ENCODE data around the gene PDK2. TPM values are rescaled to one million over a fixed set of nuclear protein-coding genes. Genes with fewer than 3 reads are reported as not detected.

Gene PDK2
- total and polyA plus RNA-seq, 9 of the 15 experiments (the other 6 are each of a cell fraction or from before 2014, with no cell fraction given), result 0.03 to 2.5 (median 1.4) TPM

- H3K9me1 ChIP-seq (ENCODE audit: control insufficient read depth, insufficient read depth, low read length), result peaks cover 12% of the 10 kb centered on the region
- H3K4me1 ChIP-seq (replicated peaks in 1 of 2; ENCODE audit: control insufficient read depth in 2 of 2, insufficient read depth in 2 of 2, low read length in 2 of 2), result peaks cover 6 to 23% of the 10 kb centered on the region in 2 experiments; a peak in 3 of 5 replicates
- no TSS peak for BruUV-seq (replicated peaks)
- in situ Hi-C loops (cut with MboI) (no loop called here), intact Hi-C loops (cut with micrococcal nuclease) (loop anchor here (2.0 kb wide), 1 partner anchor 21 kb away; no protein-coding TSS in a partner anchor)
- peaks cover 97% of the 10 kb centered on the region for H3K36me3 ChIP-seq (ENCODE audit: control insufficient read depth, insufficient read depth, low read length)
- no peak overlapping the region for H3K4me3 ChIP-seq
- WGBS (ENCODE audit: insufficient coverage, low coverage, missing lambda C conversion rate), result 37% methylated on average over 18 of the region's 19 CpGs
- peaks cover 29% of the 10 kb centered on the region for H3K79me2 ChIP-seq (ENCODE audit: control insufficient read depth, insufficient read depth, low read length)
- no peaks in the 10 kb centered on the region for H3K9me3 ChIP-seq (replicated peaks; ENCODE audit: control insufficient read depth, insufficient read depth, low read depth, low read length)
- ATAC-seq, result peak; percentile 96
- H3K9ac ChIP-seq (ENCODE audit: insufficient read depth in 1 of 2, low read depth in 2 of 2, low read length in 2 of 2), result no peak overlapping the region
- DNase-seq (ENCODE audit: extremely low read depth in 1 of 4, low spot score in 3 of 4), result peak; percentile 87 to 92 (median 88)
- H3K27ac ChIP-seq (ENCODE audit: extremely low read depth, low read depth, low read length), result no peak overlapping the region
- no peak overlapping the region for H3K4me2 ChIP-seq (ENCODE audit: insufficient read depth, low read length)
- ChIA-PET CTCF (ENCODE audit: low intra/inter-chr PET ratio) (interaction anchor here (0.6 to 1.5 kb wide), 2 partner anchors 21 to 58 kb away, joined by 3 to 5 read pairs; no protein-coding TSS in a partner anchor), POLR2A (interaction anchor here (0.7 to 1.1 kb wide), 2 partner anchors 10 to 13 kb away, joined by 3 to 6 read pairs; partner anchors contain the start of gene SAMD14)
- no peak overlapping the region for H2AFZ ChIP-seq (ENCODE audit: low read depth, low read length)
- FAIRE-seq, result peak; percentile 97
- H4K20me1 ChIP-seq (replicated peaks; ENCODE audit: control insufficient read depth, insufficient read depth, low read length), result peaks cover 5% of the 10 kb centered on the region
- H3K27me3 ChIP-seq (ENCODE audit: control insufficient read depth in 2 of 2, insufficient read depth in 2 of 2, low read length in 2 of 2), result no peaks in the 10 kb centered on the region
- TF ChIP-seq DACH1 (IDR thresholded peaks at IDR 0.05; ENCODE audit: partially characterized antibody) (no peak), CEBPG (CRISPR knock-in tag; IDR thresholded peaks at IDR 0.05) (no peak), CEBPG (tag; conservative IDR thresholded peaks at IDR 0.05 in 1 of 2, IDR thresholded peaks at IDR 0.05 in 1 of 2) (no peak), ZHX1 (conservative IDR thresholded peaks at IDR 0.05; ENCODE audit: low read length) (no peak), ZNF668 (CRISPR knock-in tag; IDR thresholded peaks at IDR 0.05) (no peak), ZFP30 (CRISPR knock-in tag; IDR thresholded peaks at IDR 0.05; ENCODE audit: borderline replicate concordance) (no peak), MYBL2 (IDR thresholded peaks at IDR 0.05; ENCODE audit: low read depth) (no peak), MYBL2 (CRISPR knock-in tag; IDR thresholded peaks at IDR 0.05; ENCODE audit: borderline replicate concordance) (no peak), E4F1 (CRISPR knock-in tag; IDR thresholded peaks at IDR 0.05; ENCODE audit: borderline replicate concordance) (no peak), TCF15 (CRISPR knock-in tag; IDR thresholded peaks at IDR 0.05) (no peak), RUNX1 (IDR thresholded peaks at IDR 0.05; ENCODE audit: low read depth) (no peak), GABPA (tag; conservative IDR thresholded peaks at IDR 0.05; ENCODE audit: low read depth) (peak; percentile 48; the same call in 1 of the 2 replicates), NONO (IDR thresholded peaks at IDR 0.05; ENCODE audit: low read depth in 2 of 2, low read length in 1 of 2) (no peak), LARP7 (IDR thresholded peaks at IDR 0.05) (no peak), ZNF274 (IDR thresholded peaks at IDR 0.05; ENCODE audit: borderline replicate concordance, low read depth, low read length) (no peak), RBM17 (IDR thresholded peaks at IDR 0.05; ENCODE audit: borderline replicate concordance, low read depth, low read length) (no peak)
Measured at GRCh38 chr17:50139950-50140885, 45.1 kb downstream of the PDK2 start.

All from K562 (cell line).